Vagina (tissue), 2 donors: ENCODE measurements around the gene ASGR2.

ENCODE experiments used
- CTCF ChIP-seq, 3 experiments: fragments of 450-650 bp in 2 of 3; fragments of 200-600 bp in 1 of 3; sonication (generic) in 1 of 3; IDR thresholded peaks; one replicate each; pipeline ENCODE4 v1.5.1; 2017 to 2019; ENCODE audit warnings: antibody characterized with exemption in 3 of 3, mild to moderate bottlenecking in 2 of 3, moderate library complexity in 2 of 3
- POLR2A ChIP-seq, 2 donors: fragments of 450-650 bp; IDR thresholded peaks; one replicate each; pipeline ENCODE4 v1.6.1; 2017; ENCODE audit warnings: antibody characterized with exemption in 2 of 2, mild to moderate bottlenecking in 2 of 2, moderate library complexity in 2 of 2
- POLR2AphosphoS5 ChIP-seq, 2 donors: sonication (generic); formaldehyde crosslinking; IDR thresholded peaks; one replicate each; pipeline ENCODE4 v1.9.0; 2017; ENCODE audit warnings: antibody characterized with exemption in 2 of 2, mild to moderate bottlenecking in 2 of 2, low read depth in 1 of 2; ENCODE audit not compliant: insufficient read depth in 1 of 2

GRCh38 chr17:7095625-7096024 lies 19.0 kb downstream of the ASGR2 start:
- TF ChIP-seq CTCF (IDR thresholded peaks at IDR 0.05) (no peak), POLR2AphosphoS5 (IDR thresholded peaks at IDR 0.05; ENCODE audit: insufficient read depth in 1 of 2, low read depth in 1 of 2) (no peak), POLR2A (IDR thresholded peaks at IDR 0.05) (no peak)
